Measurements from ENCODE around the gene TSR1.
"Not testable (repeated sequence)": the region's sequence is repeated elsewhere in the genome, so short reads cannot be mapped to it uniquely, and the experiment has no call there.

Gene TSR1

GRCh38 chr17:2335726-2336214, 487 bp downstream of the TSR1 start:
- no peak for DNase-seq

GRCh38 chr17:2331303-2331702, 5.0 kb downstream of the TSR1 start:
- DNase-seq, result no peak

- DNase-seq, result no peak
Observed at GRCh38 chr17:2323629-2324314, 12.5 kb downstream of the TSR1 start.

GRCh38 chr17:2321399-2321798, 14.9 kb downstream of the TSR1 start:
- DNase-seq, result no peak

GRCh38 chr17:2319051-2319450, 17.2 kb downstream of the TSR1 start:
- DNase-seq, result no peak

GRCh38 chr17:2317796-2318195, 18.5 kb downstream of the TSR1 start:
- no peak for DNase-seq

- DNase-seq, result not testable (repeated sequence)
Observed at GRCh38 chr17:2316916-2317205, 19.4 kb downstream of the TSR1 start.

- no peak for DNase-seq
Observed at GRCh38 chr17:2312736-2313135, 23.5 kb downstream of the TSR1 start.

GRCh38 chr17:2309338-2310154, 26.7 kb downstream of the TSR1 start:
- no peak for DNase-seq

- no peak for DNase-seq
Observed at GRCh38 chr17:2304931-2305330, 31.3 kb downstream of the TSR1 start.

GRCh38 chr17:2303204-2304188, 32.8 kb downstream of the TSR1 start, which contains the start of the genes SMG6 and SRR:
Gene SMG6, minus strand, starts transcription at chr17:2303785. Its CDS starts 65 bp downstream, at chr17:2303720.
Gene SRR, plus strand, starts transcription at chr17:2303950. Its CDS starts 11,611 bp downstream, at chr17:2315561.
- DNase-seq, result no peak

GRCh38 chr17:2302778-2303203, 33.5 kb downstream of the TSR1 start:
- no peak for DNase-seq

GRCh38 chr17:2299756-2300155, 36.5 kb downstream of the TSR1 start:
- DNase-seq, result no peak

- no peak for DNase-seq
Observed at GRCh38 chr17:2299136-2299535, 37.1 kb downstream of the TSR1 start.

GRCh38 chr17:2297023-2297422, 39.2 kb downstream of the TSR1 start:
- no peak for DNase-seq

- DNase-seq, result no peak
Observed at GRCh38 chr17:2295575-2295974, 40.7 kb downstream of the TSR1 start.

- no peak for DNase-seq
Observed at GRCh38 chr17:2292100-2292499, 44.2 kb downstream of the TSR1 start.

- no peak for DNase-seq
Observed at GRCh38 chr17:2289878-2290478, 46.3 kb downstream of the TSR1 start.

GRCh38 chr17:2283302-2283701, 53.0 kb downstream of the TSR1 start:
- DNase-seq, result no peak

- DNase-seq, result no peak
Observed at GRCh38 chr17:2282297-2282873, 53.9 kb downstream of the TSR1 start.

GRCh38 chr17:2279707-2280106, 56.5 kb downstream of the TSR1 start:
- no peak for DNase-seq
